ENCODE measurements around the gene CA12.

CA12 gene

DNA sequence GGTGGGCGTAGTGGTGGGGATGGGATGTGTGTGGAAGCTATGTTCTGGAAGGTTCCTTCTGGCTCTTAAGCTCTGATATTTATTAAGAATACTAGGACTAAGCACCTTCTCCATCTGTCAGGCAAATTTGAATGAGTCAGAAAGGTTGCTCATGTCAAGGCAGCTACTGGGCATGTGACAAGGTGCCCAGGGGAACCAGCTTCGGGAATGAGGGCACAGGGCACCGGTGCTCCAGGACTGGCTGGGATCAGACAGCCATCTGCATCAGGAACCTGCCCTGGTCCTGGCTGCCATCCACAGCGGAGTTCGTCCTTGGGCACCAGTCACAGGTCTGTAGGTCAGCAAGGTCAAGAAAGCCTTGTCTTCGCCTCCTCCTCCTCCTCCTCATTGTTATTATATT, 32.5 kb downstream of the CA12 start:
- no peak overlapping the region for H3K27ac ChIP-seq (ENCODE audit: low read length, poor library complexity, severe bottlenecking)
- H3K9me3 ChIP-seq (ENCODE audit: control insufficient read depth, low read length), result no peaks in the 10 kb centered on the region
- no peak overlapping the region for H2BK120ac ChIP-seq (ENCODE audit: low read depth, low read length)
- H2BK15ac ChIP-seq (ENCODE audit: low read depth, poor library complexity, severe bottlenecking), result no peak overlapping the region
- no peak overlapping the region for H2AFZ ChIP-seq (ENCODE audit: low read depth, low read length)
- 46% methylated on average over 2 of the region's 6 CpGs for WGBS
- no peaks in the 10 kb centered on the region for H3K27me3 ChIP-seq (ENCODE audit: control insufficient read depth in 1 of 2, insufficient read depth in 1 of 2, low read length in 2 of 2)
- peak overlapping the region in 1 of 2 experiments; percentile 87 for H3K14ac ChIP-seq (ENCODE audit: low read length in 2 of 2)
- H2BK5ac ChIP-seq (ENCODE audit: low read depth, low read length, poor library complexity, severe bottlenecking), result no peak overlapping the region
- H4K91ac ChIP-seq (ENCODE audit: low read length), result peak overlapping the region; percentile 81
- peak overlapping the region; percentile 55 to 74 for H3K18ac ChIP-seq (ENCODE audit: low read depth in 1 of 2, low read length in 2 of 2)
- H2BK12ac ChIP-seq (ENCODE audit: low read length in 2 of 2), result peak overlapping the region in 1 of 2 experiments; percentile 98
- no peak overlapping the region for H3K23ac ChIP-seq (ENCODE audit: low read length in 2 of 2)
- no peaks in the 10 kb centered on the region for H3K79me1 ChIP-seq (replicated peaks; ENCODE audit: low read length, poor library complexity, severe bottlenecking)
- no peak overlapping the region for H3K4me3 ChIP-seq (ENCODE audit: insufficient read depth in 1 of 2, low read depth in 1 of 2, low read length in 2 of 2)
- H3K4ac ChIP-seq (ENCODE audit: low read depth in 1 of 2, low read length in 2 of 2), result peak overlapping the region; percentile 47 to 63
- no peak overlapping the region for H3K9ac ChIP-seq (ENCODE audit: low read length)
- no peak overlapping the region for H3K4me2 ChIP-seq (ENCODE audit: low read length, poor library complexity, severe bottlenecking)
- H3K36me3 ChIP-seq (ENCODE audit: control insufficient read depth in 1 of 2, insufficient read depth in 2 of 2, low read depth in 1 of 2, low read length in 2 of 2), result peaks cover 5 to 31% of the 10 kb centered on the region in 2 experiments
- no peak overlapping the region for H4K8ac ChIP-seq (ENCODE audit: low read length)
- peak overlapping the region; percentile 55 for H2AK5ac ChIP-seq (ENCODE audit: low read length, severe bottlenecking)
- DNase-seq, result no peak
- peaks cover 27% of the 10 kb centered on the region for H3K4me1 ChIP-seq (ENCODE audit: control insufficient read depth, insufficient read depth, low read depth, low read length)

- H2AK5ac ChIP-seq (ENCODE audit: low read length, severe bottlenecking), result peak overlapping the region; percentile 88
- H2BK5ac ChIP-seq (ENCODE audit: low read depth, low read length, poor library complexity, severe bottlenecking), result no peak overlapping the region
- H3K23ac ChIP-seq (ENCODE audit: low read length in 2 of 2), result no peak overlapping the region
- peak overlapping the region; percentile 75 for H2BK15ac ChIP-seq (ENCODE audit: low read depth, poor library complexity, severe bottlenecking)
- peak overlapping the region; percentile 17 to 58 for H3K4ac ChIP-seq (ENCODE audit: low read depth in 1 of 2, low read length in 2 of 2)
- peaks cover 5 to 37% of the 10 kb centered on the region in 2 experiments for H3K36me3 ChIP-seq (ENCODE audit: control insufficient read depth in 1 of 2, insufficient read depth in 2 of 2, low read depth in 1 of 2, low read length in 2 of 2)
- peak overlapping the region; percentile 88 for H4K8ac ChIP-seq (ENCODE audit: low read length)
- H3K14ac ChIP-seq (ENCODE audit: low read length in 2 of 2), result peak overlapping the region in 1 of 2 experiments; percentile 61
- H3K18ac ChIP-seq (ENCODE audit: low read depth in 1 of 2, low read length in 2 of 2), result peak overlapping the region; percentile 74 to 85
- peak overlapping the region; percentile 70 for H3K27ac ChIP-seq (ENCODE audit: low read length, poor library complexity, severe bottlenecking)
- peak overlapping the region; percentile 30 for H2AFZ ChIP-seq (ENCODE audit: low read depth, low read length)
- no peaks in the 10 kb centered on the region for H3K9me3 ChIP-seq (ENCODE audit: control insufficient read depth, low read length)
- no peaks in the 10 kb centered on the region for H3K79me1 ChIP-seq (replicated peaks; ENCODE audit: low read length, poor library complexity, severe bottlenecking)
- DNase-seq, result peak; percentile 41
- WGBS, result 80% methylated on average over 7 of the region's 7 CpGs
- no peaks in the 10 kb centered on the region for H3K27me3 ChIP-seq (ENCODE audit: control insufficient read depth in 1 of 2, insufficient read depth in 1 of 2, low read length in 2 of 2)
- peak overlapping the region; percentile 40 for H2BK120ac ChIP-seq (ENCODE audit: low read depth, low read length)
- peak overlapping the region; percentile 71 for H4K91ac ChIP-seq (ENCODE audit: low read length)
- H3K4me1 ChIP-seq (ENCODE audit: control insufficient read depth, insufficient read depth, low read depth, low read length), result peaks cover 25% of the 10 kb centered on the region
- H2BK12ac ChIP-seq (ENCODE audit: low read length in 2 of 2), result peak overlapping the region; percentile 42 to 92
- peak overlapping the region; percentile 62 for H3K9ac ChIP-seq (ENCODE audit: low read length)
- H3K4me2 ChIP-seq (ENCODE audit: low read length, poor library complexity, severe bottlenecking), result no peak overlapping the region
- H3K4me3 ChIP-seq (ENCODE audit: insufficient read depth in 1 of 2, low read depth in 1 of 2, low read length in 2 of 2), result no peak overlapping the region
Measured at GRCh38 chr15:63348392-63348791, 33.3 kb downstream of the CA12 start.

- no peak overlapping the region for H4K8ac ChIP-seq (ENCODE audit: low read length)
- no peak overlapping the region for H2BK5ac ChIP-seq (ENCODE audit: low read depth, low read length, poor library complexity, severe bottlenecking)
- H3K18ac ChIP-seq (ENCODE audit: low read depth in 1 of 2, low read length in 2 of 2), result peak overlapping the region in 1 of 2 experiments; percentile 58
- H3K9me3 ChIP-seq (ENCODE audit: control insufficient read depth, low read length), result no peaks in the 10 kb centered on the region
- no peak overlapping the region for H3K4me3 ChIP-seq (ENCODE audit: insufficient read depth in 1 of 2, low read depth in 1 of 2, low read length in 2 of 2)
- H3K14ac ChIP-seq (ENCODE audit: low read length in 2 of 2), result no peak overlapping the region
- H3K4me2 ChIP-seq (ENCODE audit: low read length, poor library complexity, severe bottlenecking), result no peak overlapping the region
- H3K79me1 ChIP-seq (replicated peaks; ENCODE audit: low read length, poor library complexity, severe bottlenecking), result no peaks in the 10 kb centered on the region
- H2BK12ac ChIP-seq (ENCODE audit: low read length in 2 of 2), result no peak overlapping the region
- peak overlapping the region in 1 of 2 experiments; percentile 58 for H3K4ac ChIP-seq (ENCODE audit: low read depth in 1 of 2, low read length in 2 of 2)
- H4K91ac ChIP-seq (ENCODE audit: low read length), result no peak overlapping the region
- DNase-seq, result no peak
- no peaks in the 10 kb centered on the region for H3K27me3 ChIP-seq (ENCODE audit: control insufficient read depth in 1 of 2, insufficient read depth in 1 of 2, low read length in 2 of 2)
- H2AK5ac ChIP-seq (ENCODE audit: low read length, severe bottlenecking), result no peak overlapping the region
- peaks cover 26% of the 10 kb centered on the region for H3K4me1 ChIP-seq (ENCODE audit: control insufficient read depth, insufficient read depth, low read depth, low read length)
- no peak overlapping the region for H2BK15ac ChIP-seq (ENCODE audit: low read depth, poor library complexity, severe bottlenecking)
- H2AFZ ChIP-seq (ENCODE audit: low read depth, low read length), result no peak overlapping the region
- H3K9ac ChIP-seq (ENCODE audit: low read length), result no peak overlapping the region
- H3K27ac ChIP-seq (ENCODE audit: low read length, poor library complexity, severe bottlenecking), result no peak overlapping the region
- peaks cover 5 to 35% of the 10 kb centered on the region in 2 experiments for H3K36me3 ChIP-seq (ENCODE audit: control insufficient read depth in 1 of 2, insufficient read depth in 2 of 2, low read depth in 1 of 2, low read length in 2 of 2)
- H2BK120ac ChIP-seq (ENCODE audit: low read depth, low read length), result no peak overlapping the region
- WGBS, result 78% methylated on average over 6 of the region's 6 CpGs
- H3K23ac ChIP-seq (ENCODE audit: low read length in 2 of 2), result no peak overlapping the region
Measured at GRCh38 chr15:63347074-63347857, 34.4 kb downstream of the CA12 start.

GRCh38 chr15:63345391-63345752, 36.3 kb downstream of the CA12 start:
- no peak overlapping the region for H2BK5ac ChIP-seq (ENCODE audit: low read depth, low read length, poor library complexity, severe bottlenecking)
- H2BK120ac ChIP-seq (ENCODE audit: low read depth, low read length), result no peak overlapping the region
- H2BK12ac ChIP-seq (ENCODE audit: low read length in 2 of 2), result peak overlapping the region in 1 of 2 experiments; percentile 85
- no peak overlapping the region for H2AK5ac ChIP-seq (ENCODE audit: low read length, severe bottlenecking)
- no peak overlapping the region for H2AFZ ChIP-seq (ENCODE audit: low read depth, low read length)
- no peak overlapping the region for H3K4me3 ChIP-seq (ENCODE audit: insufficient read depth in 1 of 2, low read depth in 1 of 2, low read length in 2 of 2)
- no peaks in the 10 kb centered on the region for H3K79me1 ChIP-seq (replicated peaks; ENCODE audit: low read length, poor library complexity, severe bottlenecking)
- H3K27ac ChIP-seq (ENCODE audit: low read length, poor library complexity, severe bottlenecking), result no peak overlapping the region
- peak overlapping the region; percentile 42 for H4K8ac ChIP-seq (ENCODE audit: low read length)
- peaks cover 5 to 54% of the 10 kb centered on the region in 2 experiments for H3K36me3 ChIP-seq (ENCODE audit: control insufficient read depth in 1 of 2, insufficient read depth in 2 of 2, low read depth in 1 of 2, low read length in 2 of 2)
- H3K27me3 ChIP-seq (ENCODE audit: control insufficient read depth in 1 of 2, insufficient read depth in 1 of 2, low read length in 2 of 2), result no peaks in the 10 kb centered on the region
- peak overlapping the region; percentile 81 for H4K91ac ChIP-seq (ENCODE audit: low read length)
- 91% methylated on average over 14 of the region's 14 CpGs for WGBS
- H3K4ac ChIP-seq (ENCODE audit: low read depth in 1 of 2, low read length in 2 of 2), result peak overlapping the region in 1 of 2 experiments; percentile 15
- H3K14ac ChIP-seq (ENCODE audit: low read length in 2 of 2), result peak overlapping the region in 1 of 2 experiments; percentile 94
- no peak overlapping the region for H2BK15ac ChIP-seq (ENCODE audit: low read depth, poor library complexity, severe bottlenecking)
- H3K23ac ChIP-seq (ENCODE audit: low read length in 2 of 2), result no peak overlapping the region
- H3K4me1 ChIP-seq (ENCODE audit: control insufficient read depth, insufficient read depth, low read depth, low read length), result peaks cover 32% of the 10 kb centered on the region
- no peaks in the 10 kb centered on the region for H3K9me3 ChIP-seq (ENCODE audit: control insufficient read depth, low read length)
- H3K4me2 ChIP-seq (ENCODE audit: low read length, poor library complexity, severe bottlenecking), result no peak overlapping the region
- no peak overlapping the region for H3K9ac ChIP-seq (ENCODE audit: low read length)
- peak overlapping the region; percentile 38 to 40 for H3K18ac ChIP-seq (ENCODE audit: low read depth in 1 of 2, low read length in 2 of 2)
- no peak for DNase-seq

All from mesenchymal stem cell (in vitro differentiated cells and primary cell).